ENCODE results near the gene YKT6.

DNA sequence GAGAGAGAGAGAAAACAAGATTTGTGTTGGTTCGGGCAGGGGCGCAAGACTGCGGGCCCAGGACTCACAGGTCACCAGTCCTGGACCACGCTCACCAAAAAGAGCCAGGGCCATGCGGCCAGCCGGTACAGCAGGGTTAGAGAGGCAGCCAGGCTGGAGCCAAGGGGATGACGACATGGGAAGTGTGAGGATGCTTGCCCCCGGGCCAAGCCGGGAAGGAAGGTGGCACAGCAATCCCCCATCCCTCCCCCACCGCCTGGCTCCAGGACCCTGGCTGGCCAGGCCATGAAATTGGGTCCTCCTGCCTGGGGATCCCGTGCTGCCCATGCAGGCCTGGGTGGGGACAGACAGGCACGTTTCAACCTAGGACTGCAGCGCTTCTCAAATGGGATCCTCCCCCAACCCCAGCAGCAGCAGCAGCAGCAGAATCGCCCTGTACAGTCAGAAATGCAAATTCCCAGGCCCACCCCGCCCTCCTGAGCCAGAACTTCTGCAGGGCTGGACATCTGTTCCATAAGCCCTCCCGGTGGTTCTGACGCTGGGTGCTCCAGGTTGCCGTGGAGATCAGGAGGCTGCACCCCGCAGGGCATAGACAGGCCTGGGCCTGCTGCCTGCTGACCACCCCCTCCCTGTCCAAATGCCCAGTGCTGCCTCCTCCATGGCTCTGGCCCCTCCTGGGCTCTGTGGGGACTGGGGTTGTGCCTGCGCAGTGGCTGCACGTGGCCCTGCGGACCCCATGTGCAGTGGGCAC is 35.0 kb downstream of the YKT6 start:
- TF ChIP-seq POLR2A (IDR thresholded peaks at IDR 0.05; ENCODE audit: low read depth, low read length), result no peak
- TF ChIP-seq TAF1 (IDR thresholded peaks at IDR 0.05; ENCODE audit: borderline replicate concordance, low read depth, low read length), result no peak
- no peak for TF ChIP-seq POLR2AphosphoS5 (IDR thresholded peaks at IDR 0.05; ENCODE audit: low read depth, low read length)

Data from GM12892 (cell line).